Measurements from ENCODE around the gene NELL1.

The NELL1 gene

DNA sequence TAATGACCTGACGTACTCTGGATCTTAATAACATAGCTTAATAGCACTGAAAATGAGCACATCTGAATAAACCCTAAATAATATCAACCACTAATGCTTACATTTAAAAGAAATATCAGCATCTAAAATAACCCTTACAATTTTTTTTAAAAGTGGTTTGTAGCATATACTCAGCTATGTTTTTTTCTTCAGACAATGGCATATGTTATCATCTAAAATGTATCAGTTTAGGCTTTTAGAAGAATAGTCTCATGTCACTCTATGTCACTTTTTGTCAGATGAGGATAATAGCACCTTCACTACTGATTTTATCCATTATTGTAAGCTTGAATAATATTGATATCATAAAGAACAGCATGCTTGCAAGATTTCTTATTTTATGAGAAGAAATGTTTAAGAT lies 868.6 kb downstream of the NELL1 start:
- no peak overlapping the region for H3K4me3 ChIP-seq (ENCODE audit: control insufficient read depth, low read depth, low read length)
- no peak for DNase-seq (ENCODE audit: low read depth)
- TF ChIP-seq, protein P1, sequence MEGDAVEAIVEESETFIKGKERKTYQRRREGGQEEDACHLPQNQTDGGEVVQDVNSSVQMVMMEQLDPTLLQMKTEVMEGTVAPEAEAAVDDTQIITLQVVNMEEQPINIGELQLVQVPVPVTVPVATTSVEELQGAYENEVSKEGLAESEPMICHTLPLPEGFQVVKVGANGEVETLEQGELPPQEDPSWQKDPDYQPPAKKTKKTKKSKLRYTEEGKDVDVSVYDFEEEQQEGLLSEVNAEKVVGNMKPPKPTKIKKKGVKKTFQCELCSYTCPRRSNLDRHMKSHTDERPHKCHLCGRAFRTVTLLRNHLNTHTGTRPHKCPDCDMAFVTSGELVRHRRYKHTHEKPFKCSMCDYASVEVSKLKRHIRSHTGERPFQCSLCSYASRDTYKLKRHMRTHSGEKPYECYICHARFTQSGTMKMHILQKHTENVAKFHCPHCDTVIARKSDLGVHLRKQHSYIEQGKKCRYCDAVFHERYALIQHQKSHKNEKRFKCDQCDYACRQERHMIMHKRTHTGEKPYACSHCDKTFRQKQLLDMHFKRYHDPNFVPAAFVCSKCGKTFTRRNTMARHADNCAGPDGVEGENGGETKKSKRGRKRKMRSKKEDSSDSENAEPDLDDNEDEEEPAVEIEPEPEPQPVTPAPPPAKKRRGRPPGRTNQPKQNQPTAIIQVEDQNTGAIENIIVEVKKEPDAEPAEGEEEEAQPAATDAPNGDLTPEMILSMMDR (IDR thresholded peaks at IDR 0.05; ENCODE audit: control insufficient read depth, insufficient read depth, low read depth, low read length, missing control alignments) = no peak

GRCh38 chr11:21541187-21541751 lies 871.9 kb downstream of the NELL1 start:
- DNase-seq (ENCODE audit: low read depth) = no peak
- TF ChIP-seq, protein P1 (IDR thresholded peaks at IDR 0.05; ENCODE audit: control insufficient read depth, insufficient read depth, low read depth, low read length, missing control alignments) = no peak

GRCh38 chr11:21543901-21544300 lies 874.5 kb downstream of the NELL1 start:
- no peak overlapping the region for H3K4me3 ChIP-seq (ENCODE audit: control insufficient read depth, low read depth, low read length)
- DNase-seq (ENCODE audit: low read depth) = no peak
- TF ChIP-seq, protein P1 (IDR thresholded peaks at IDR 0.05; ENCODE audit: control insufficient read depth, insufficient read depth, low read depth, low read length, missing control alignments) = no peak

More at GRCh38 chr11:21541187-21541751, 871.9 kb downstream of the NELL1 start:
- no peak overlapping the region for H3K4me3 ChIP-seq (ENCODE audit: control insufficient read depth, low read depth, low read length)

DNA sequence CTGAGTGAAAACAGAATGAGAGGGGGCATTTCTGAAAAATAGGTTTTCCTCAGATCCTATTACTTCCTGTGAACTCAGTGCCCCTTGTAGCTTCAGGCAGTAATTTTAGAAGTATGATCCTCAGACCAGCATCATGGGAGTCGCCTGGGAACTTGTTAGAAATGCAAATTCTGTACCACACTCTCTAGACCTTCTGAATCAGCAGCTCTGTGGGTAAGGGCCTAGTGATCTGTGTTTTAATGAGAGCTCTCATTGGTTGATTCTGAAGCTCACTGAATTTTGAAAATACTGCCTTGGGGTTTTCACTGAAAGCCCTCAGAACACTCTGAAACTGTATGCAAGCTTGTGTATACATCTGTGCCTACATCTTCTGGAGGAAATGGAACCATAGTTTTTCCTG lies 876.3 kb downstream of the NELL1 start:
- no peak overlapping the region for H3K4me3 ChIP-seq (ENCODE audit: control insufficient read depth, low read depth, low read length)
- TF ChIP-seq, protein P1 (IDR thresholded peaks at IDR 0.05; ENCODE audit: control insufficient read depth, insufficient read depth, low read depth, low read length, missing control alignments) = no peak
- DNase-seq (ENCODE audit: low read depth) = no peak

GRCh38 chr11:21546703-21547102 lies 877.3 kb downstream of the NELL1 start:
- no peak overlapping the region for H3K4me3 ChIP-seq (ENCODE audit: control insufficient read depth, low read depth, low read length)
- DNase-seq (ENCODE audit: low read depth) = no peak
- TF ChIP-seq, protein P1 (IDR thresholded peaks at IDR 0.05; ENCODE audit: control insufficient read depth, insufficient read depth, low read depth, low read length, missing control alignments) = no peak

DNA sequence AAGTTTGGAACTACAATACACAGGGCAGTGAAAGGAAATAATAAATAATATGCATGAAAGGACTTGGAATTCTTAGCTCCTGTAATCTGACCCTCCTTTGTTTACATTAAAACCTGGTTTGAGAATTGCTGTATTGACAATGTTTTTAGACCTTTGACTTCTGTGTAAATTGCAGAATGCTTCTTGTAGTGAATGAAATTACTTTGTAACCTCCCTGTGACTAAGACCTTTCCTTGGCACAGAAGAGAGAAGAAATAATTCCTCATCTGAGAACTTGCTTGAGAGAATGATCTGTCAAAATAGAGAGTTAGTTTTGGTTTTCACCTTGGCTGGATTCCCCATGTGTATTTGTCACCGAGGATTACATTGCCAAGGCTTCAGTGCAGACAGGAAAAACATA lies 883.5 kb downstream of the NELL1 start:
- no peak for DNase-seq (ENCODE audit: low read depth)

More for the DNA sequence above, 883.5 kb downstream of the NELL1 start:
- H3K4me3 ChIP-seq (ENCODE audit: control insufficient read depth, low read depth, low read length) = no peak overlapping the region
- TF ChIP-seq, protein P1 (IDR thresholded peaks at IDR 0.05; ENCODE audit: control insufficient read depth, insufficient read depth, low read depth, low read length, missing control alignments) = no peak
